A549 (cell line): ENCODE data around the gene MCRS1. TPM values are rescaled to one million over a fixed set of nuclear protein-coding genes. Genes with fewer than 3 reads are reported as not detected.

Experiments used
- ATAC-seq, 2 experiments: fragments of 200-7000 bp in 1 of 2; fragments of >200 bp in 1 of 2; cut with Nextera tagmentation in 1 of 2; cut with Tn5 transposase in 1 of 2; 3 replicates each; pipeline versions ENCODE4 v1.8.0 to v1.9.1; 2018 to 2020; ENCODE audit warnings: mild to moderate bottlenecking in 1 of 2, moderate library complexity in 1 of 2
- CTCF ChIA-PET: fragments of 300-600 bp; sonication (Branson Sonifier 250); formaldehyde crosslinking; extraction: SDS; loops from one replicate; lab custom pipeline; 2021; ENCODE audit warnings: antibody characterized with exemption, inconsistent platforms; lab: Yijun Ruan, JAX
- POLR2A ChIA-PET: fragments of 350-600 bp; formaldehyde crosslinking; extraction: SDS; loops from one replicate; lab custom pipeline; 2021; ENCODE audit warnings: antibody characterized with exemption, inconsistent platforms; lab: Yijun Ruan, JAX
- DNase-seq, 2 experiments: peaks; one replicate each; pipeline versions ENCODE4 v3.0.0 to v3.0.0-alpha.2; 2011 to 2016; ENCODE audit warnings: low read depth in 1 of 2, low spot score in 1 of 2
- FAIRE-seq: peaks from 2 replicates; lab custom pipeline; 2011; peaks lifted over from hg19 to GRCh38; lab: Jason Lieb, UNC
- H3K27ac ChIP-seq, 2 experiments: fragments of >200 bp; sonication (Bioruptor Twin); formaldehyde crosslinking; 3 replicates each; pipeline ENCODE4 v1.5.1; 2016 to 2017
- H3K4me1 ChIP-seq: fragments of >200 bp; sonication (Bioruptor Twin); formaldehyde crosslinking; 3 replicates; pipeline ENCODE4 v1.6.1; 2016
- H3K4me2 ChIP-seq: fragments of >200 bp; sonication (Bioruptor Twin); formaldehyde crosslinking; 3 replicates; pipeline ENCODE4 v1.6.1; 2016
- H3K4me3 ChIP-seq: fragments of >200 bp; sonication (Bioruptor Twin); formaldehyde crosslinking; 3 replicates; pipeline ENCODE4 v1.5.1; 2016
- H3K9me3 ChIP-seq: fragments of >200 bp; sonication (Bioruptor Twin); formaldehyde crosslinking; 3 replicates; pipeline ENCODE4 v1.6.1; 2016
- BCL3 ChIP-seq: fragments of >200 bp; sonication (Bioruptor Twin); formaldehyde crosslinking; IDR thresholded peaks from 3 replicates; pipeline ENCODE4 v1.6.1; 2016
- CBX2 ChIP-seq: fragments of 200-600 bp; sonication (generic); IDR thresholded peaks from 2 replicates; pipeline ENCODE4 v1.6.1; 2016; ENCODE audit warnings: low read depth, mild to moderate bottlenecking, borderline replicate concordance
- CTCF ChIP-seq: fragments of >200 bp; sonication (Bioruptor Twin); formaldehyde crosslinking; IDR thresholded peaks from 3 replicates; pipeline ENCODE4 v1.5.1; 2016
- EHF ChIP-seq: fragments of 250-450 bp; sonication (Bioruptor Pico); IDR thresholded peaks from 2 replicates; pipeline ENCODE4 v1.5.0; 2020; ENCODE audit warnings: mild to moderate bottlenecking
- EHMT2 ChIP-seq: fragments of 200-600 bp; sonication (generic); IDR thresholded peaks from 2 replicates; pipeline ENCODE4 v1.6.1; 2016; ENCODE audit warnings: antibody characterized with exemption, low read depth, mild to moderate bottlenecking, moderate library complexity
- ELK1 ChIP-seq: fragments of 150-350 bp; IDR thresholded peaks from 2 replicates; pipeline ENCODE4 v1.6.1; 2014; ENCODE audit warnings: low read depth, mild to moderate bottlenecking, low read length
- FOSB ChIP-seq: fragments of 250-450 bp; sonication (Bioruptor Pico); IDR thresholded peaks from 2 replicates; pipeline ENCODE4 v1.5.0; 2020; ENCODE audit warnings: mild to moderate bottlenecking, moderate library complexity
- FOSL2 ChIP-seq, 2 experiments: fragments of 450-650 bp in 1 of 2; fragments of >200 bp in 1 of 2; sonication (Bioruptor Twin) in 1 of 2; formaldehyde crosslinking; IDR thresholded peaks; 2 replicates each; pipeline versions ENCODE4 v1.5.0 to v1.6.1; 2016 to 2020; ENCODE audit warnings: mild to moderate bottlenecking in 1 of 2, moderate library complexity in 1 of 2
- FOXS1 ChIP-seq: fragments of 250-450 bp; sonication (Bioruptor Pico); IDR thresholded peaks from 2 replicates; pipeline ENCODE4 v1.5.0; 2020; ENCODE audit warnings: mild to moderate bottlenecking, moderate library complexity
- HES2 ChIP-seq: fragments of >200 bp; sonication (Bioruptor Twin); formaldehyde crosslinking; IDR thresholded peaks from 2 replicates; pipeline ENCODE4 v1.6.1; 2016
- HOXB5 ChIP-seq: fragments of 250-450 bp; sonication (Bioruptor Pico); IDR thresholded peaks from 2 replicates; pipeline ENCODE4 v1.5.0; 2020; ENCODE audit warnings: mild to moderate bottlenecking, moderate library complexity
- MAFK ChIP-seq: fragments of 450-650 bp; IDR thresholded peaks from 2 replicates; pipeline ENCODE4 v1.6.1; 2014; ENCODE audit not compliant: partially characterized antibody
- MAX ChIP-seq: IDR thresholded peaks from 2 replicates; pipeline ENCODE4 v1.6.1; 2012
- MAZ ChIP-seq: fragments of 150-350 bp; IDR thresholded peaks from 2 replicates; pipeline ENCODE4 v1.6.1; 2014; ENCODE audit warnings: antibody characterized with exemption, low read depth, low read length, borderline replicate concordance
- MYC ChIP-seq: IDR thresholded peaks from 2 replicates; pipeline ENCODE4 v1.6.1; 2012; ENCODE audit warnings: mild to moderate bottlenecking, inconsistent platforms, low read length, improper control_type of control experiment, borderline replicate concordance
- NFE2L2 ChIP-seq: fragments of 150-350 bp; conservative IDR thresholded peaks from 2 replicates; pipeline ENCODE4 v1.6.1; 2014; ENCODE audit warnings: low read length
- NPAS2 ChIP-seq: fragments of 250-450 bp; sonication (Bioruptor Pico); IDR thresholded peaks from 2 replicates; pipeline ENCODE4 v1.8.0; 2022; ENCODE audit warnings: mild to moderate bottlenecking, moderate library complexity, borderline replicate concordance
- NR3C1 ChIP-seq: fragments of >200 bp; sonication (Bioruptor Twin); formaldehyde crosslinking; IDR thresholded peaks from 3 replicates; pipeline ENCODE4 v1.6.1; 2017
- PHF8 ChIP-seq: fragments of 200-600 bp; sonication (generic); IDR thresholded peaks from 2 replicates; pipeline ENCODE4 v1.6.1; 2016; ENCODE audit warnings: low read depth, mild to moderate bottlenecking, antibody characterized with exemption, moderate library complexity, borderline replicate concordance
- POLR2AphosphoS2 ChIP-seq: conservative IDR thresholded peaks from 2 replicates; pipeline ENCODE4 v1.6.1; 2012; ENCODE audit warnings: low read length, improper control_type of control experiment, inconsistent platforms
- RAD21 ChIP-seq, 2 experiments: fragments of >200 bp in 1 of 2; sonication (Bioruptor Twin) in 1 of 2; formaldehyde crosslinking in 1 of 2; IDR thresholded peaks in 1 of 2; conservative IDR thresholded peaks in 1 of 2; 2 replicates in 1 of 2; 3 replicates in 1 of 2; pipeline ENCODE4 v1.6.1; 2012 to 2018; ENCODE audit warnings: inconsistent platforms in 1 of 2
- RARB ChIP-seq: fragments of 250-450 bp; sonication (Bioruptor Pico); IDR thresholded peaks from 2 replicates; pipeline ENCODE4 v1.8.0; 2021; ENCODE audit warnings: mild to moderate bottlenecking, moderate library complexity
- RFX5 ChIP-seq: fragments of 450-650 bp; IDR thresholded peaks from 2 replicates; pipeline ENCODE4 v1.7.1; 2014; ENCODE audit warnings: antibody characterized with exemption, mild to moderate bottlenecking, moderate library complexity
- SMC3 ChIP-seq: fragments of >200 bp; sonication (Bioruptor Twin); formaldehyde crosslinking; IDR thresholded peaks from 3 replicates; pipeline ENCODE4 v1.6.1; 2018; ENCODE audit warnings: inconsistent platforms
- TFCP2L1 ChIP-seq: fragments of 250-450 bp; sonication (Bioruptor Pico); IDR thresholded peaks from 2 replicates; pipeline ENCODE4 v1.5.0; 2021; ENCODE audit warnings: mild to moderate bottlenecking
- ZSCAN20 ChIP-seq: fragments of 250-450 bp; sonication (Bioruptor Pico); IDR thresholded peaks from 2 replicates; pipeline ENCODE4 v1.8.0; 2022; ENCODE audit warnings: mild to moderate bottlenecking, moderate library complexity
- WGBS: methylation state at CpG from one replicate; pipeline ENCODE4 v1.1.6; 2017; ENCODE audit errors: missing lambda C conversion rate; 5-methylcytosine and 5-hydroxymethylcytosine counted together
- polyA plus RNA-seq, 4 experiments: library from polyadenylated mRNA; depleted of rRNA in 3 of 4; stranded (reverse); fragments of >200 nt; fragmentation: RNase III in 1 of 4; extraction: RNeasy Plus Mini Kit Qiagen cat#74134 plus additional on column Dnase treatment in 1 of 4; gene quantifications; 2 replicates in 3 of 4; 3 replicates in 1 of 4; pipeline ENCODE4 v1.2.3, GENCODE V29; 2011 to 2017

The MCRS1 gene
- polyA plus RNA-seq, 2 of the 4 experiments (the other 2 are of a cell fraction): 64.1 to 68.5 TPM

- DNase-seq: no peak
- H3K4me2 ChIP-seq: no peak overlapping the region
- H3K4me3 ChIP-seq: no peak overlapping the region
- H3K4me1 ChIP-seq: peaks cover 21% of the 10 kb centered on the region
- TF ChIP-seq POLR2AphosphoS2 (no peak), EHMT2 (no peak), MAFK (no peak), NR3C1 (no peak), PHF8 (no peak), FOXS1 (CRISPR knock-in tag) (no peak), NPAS2 (CRISPR knock-in tag) (no peak), FOSL2 (IDR thresholded peaks at IDR 0.05) (no peak), FOSL2 (CRISPR knock-in tag; IDR thresholded peaks at IDR 0.05) (no peak), MAX (no peak), TFCP2L1 (no peak), HOXB5 (no peak), CTCF (no peak), BCL3 (no peak), RAD21 (conservative IDR thresholded peaks at IDR 0.05 in 1 of 2, IDR thresholded peaks at IDR 0.05 in 1 of 2) (no peak), RARB (CRISPR knock-in tag) (no peak), RFX5 (no peak), ELK1 (no peak), MYC (no peak), NFE2L2 (no peak)
- TF ChIP-seq, all 56 proteins: peak for 0
- Histone ChIP-seq H3K9me3 (no peaks in the 10 kb centered on the region), H3K27ac (no peak overlapping the region)
- ATAC-seq: no peak
- 92% methylated on average over 4 of the region's 4 CpGs for WGBS
- no peak for FAIRE-seq
- ChIA-PET POLR2A (no interaction called here), CTCF (interaction anchor here (19.2 kb wide), 1 partner anchor 160 kb away, joined by 484 read pairs; the partner anchor contains the start of gene SPATS2)
These were observed 46.6 kb downstream of the MCRS1 start for GRCh38 chr12:49521389-49521788.

GRCh38 chr12:49519574-49519936, 48.4 kb downstream of the MCRS1 start:
- no peaks in the 10 kb centered on the region for H3K9me3 ChIP-seq
- H3K27ac ChIP-seq: peak overlapping the region in 1 of 2 experiments; percentile 53; a peak in 3 of 6 replicates
- ChIA-PET POLR2A (no interaction called here), CTCF (interaction anchor here (0.7 to 19.2 kb wide), 5 partner anchors 158 to 245 kb away, joined by 3 to 484 read pairs (median 8); partner anchors contain the start of genes DNAJC22 and SPATS2)
- 92% methylated on average over 5 of the region's 5 CpGs for WGBS
- H3K4me2 ChIP-seq: no peak overlapping the region; the same call in 2 of the 3 replicates
- DNase-seq: no peak
- no peak for ATAC-seq
- TF ChIP-seq EHMT2 (no peak), NFE2L2 (no peak), TFCP2L1 (no peak), CBX2 (no peak), EHF (CRISPR knock-in tag) (no peak), HES2 (no peak), FOSB (no peak), ZSCAN20 (CRISPR knock-in tag) (no peak), MAZ (no peak), PHF8 (no peak), SMC3 (no peak)
- FAIRE-seq: no peak
- peaks cover 39% of the 10 kb centered on the region for H3K4me1 ChIP-seq
- H3K4me3 ChIP-seq: no peak overlapping the region
